RPMI7951 (cell line): ENCODE data around the gene LONP2. TPM values are rescaled to one million over a fixed set of nuclear protein-coding genes. Genes with fewer than 3 reads are reported as not detected.
A peak's percentile ranks its signal among the peaks of the same experiment; 100 is the strongest.
"Not testable (repeated sequence)": the region's sequence is repeated elsewhere in the genome, so short reads cannot be mapped to it uniquely, and the experiment has no call there.

ENCODE experiments used
- DNase-seq: peaks from one replicate; pipeline ENCODE4 v3.0.0-alpha.2; 2012; ENCODE audit warnings: low read depth
- total RNA-seq: library from RNA; depleted of rRNA; stranded (reverse); fragments of >200 nt; shearing (Covaris generic); gene quantifications from 2 replicates; pipeline ENCODE4 v1.2.3, GENCODE V29; 2014

LONP2 gene
- total RNA-seq, 1 experiment from 2014 or later: 47.9 TPM

- DNase-seq: no peak
Measured at GRCh38 chr16:48235058-48235555, 9.0 kb upstream of the LONP2 start.

- no peak for DNase-seq
Measured at GRCh38 chr16:48235556-48236136, 8.5 kb upstream of the LONP2 start.

- no peak for DNase-seq
Measured at GRCh38 chr16:48236286-48236685, 7.8 kb upstream of the LONP2 start.

- not testable (repeated sequence) for DNase-seq
Measured at GRCh38 chr16:48240147-48240546, 4.0 kb upstream of the LONP2 start.

- DNase-seq: no peak
Measured at GRCh38 chr16:48244863-48245195, 729 bp downstream of the LONP2 start.

GRCh38 chr16:48246066-48246465 lies 2.0 kb downstream of the LONP2 start:
- DNase-seq: no peak

GRCh38 chr16:48247311-48247710 lies 3.2 kb downstream of the LONP2 start, which contains the start of gene ABCC11:
ABCC11 (minus strand) TSS chr16:48247539; CDS start chr16:48231921, 15,618 bp downstream.
- no peak for DNase-seq

GRCh38 chr16:48250520-48251278 lies 6.6 kb downstream of the LONP2 start:
- DNase-seq: no peak

- no peak for DNase-seq
Measured at GRCh38 chr16:48252013-48252412, 7.9 kb downstream of the LONP2 start.

GRCh38 chr16:48256579-48257177 lies 12.6 kb downstream of the LONP2 start:
- DNase-seq: no peak

GRCh38 chr16:48261569-48261968 lies 17.5 kb downstream of the LONP2 start:
- DNase-seq: no peak

- no peak for DNase-seq
Measured at GRCh38 chr16:48262631-48263030, 18.5 kb downstream of the LONP2 start.

- no peak for DNase-seq
Measured at GRCh38 chr16:48269011-48269410, 24.9 kb downstream of the LONP2 start.

GRCh38 chr16:48271728-48272127 lies 27.6 kb downstream of the LONP2 start:
- DNase-seq: no peak

GRCh38 chr16:48272837-48273421 lies 28.8 kb downstream of the LONP2 start:
- DNase-seq: peak; percentile 7

- DNase-seq: no peak
Measured at GRCh38 chr16:48274476-48274875, 30.4 kb downstream of the LONP2 start.

- no peak for DNase-seq
Measured at GRCh38 chr16:48276102-48276501, 32.0 kb downstream of the LONP2 start.

GRCh38 chr16:48277158-48277557 lies 33.1 kb downstream of the LONP2 start:
- no peak for DNase-seq

GRCh38 chr16:48279199-48279598 lies 35.1 kb downstream of the LONP2 start:
- DNase-seq: no peak

- DNase-seq: no peak
Measured at GRCh38 chr16:48280546-48280945, 36.4 kb downstream of the LONP2 start.

GRCh38 chr16:48282636-48283263 lies 38.6 kb downstream of the LONP2 start:
- DNase-seq: no peak

- no peak for DNase-seq
Measured at GRCh38 chr16:48284772-48285409, 40.8 kb downstream of the LONP2 start.
